GM19099 (cell line): ENCODE results near the gene LIMCH1.

Experiments
- POLR2A ChIP-seq: IDR thresholded peaks from 3 replicates; pipeline ENCODE4 v1.6.1; 2011; ENCODE audit warnings: low read depth; ENCODE audit not compliant: insufficient read length; ENCODE audit errors: extremely low read depth

Gene LIMCH1

DNA sequence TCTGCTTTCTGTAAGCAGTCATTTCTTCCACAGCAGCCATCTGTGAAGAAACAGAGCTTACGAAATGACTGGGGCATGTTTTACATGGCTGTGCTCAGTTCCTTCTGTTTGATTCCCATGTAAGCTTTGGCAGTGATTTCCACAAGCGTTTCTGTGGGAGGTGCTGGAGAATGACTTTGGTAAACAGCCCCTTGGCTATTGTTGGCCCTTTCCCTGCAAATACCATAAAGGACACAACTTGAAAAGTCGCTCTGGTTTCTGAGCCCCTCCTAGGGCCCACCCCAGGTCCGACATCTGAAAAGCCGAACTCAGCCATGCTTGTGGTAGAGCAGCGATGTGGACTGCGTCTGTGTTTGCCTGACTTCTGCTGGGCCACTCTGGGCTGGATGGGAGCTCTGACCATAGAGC is 3.7 kb downstream of the LIMCH1 start:
- TF ChIP-seq POLR2A, result no peak

DNA sequence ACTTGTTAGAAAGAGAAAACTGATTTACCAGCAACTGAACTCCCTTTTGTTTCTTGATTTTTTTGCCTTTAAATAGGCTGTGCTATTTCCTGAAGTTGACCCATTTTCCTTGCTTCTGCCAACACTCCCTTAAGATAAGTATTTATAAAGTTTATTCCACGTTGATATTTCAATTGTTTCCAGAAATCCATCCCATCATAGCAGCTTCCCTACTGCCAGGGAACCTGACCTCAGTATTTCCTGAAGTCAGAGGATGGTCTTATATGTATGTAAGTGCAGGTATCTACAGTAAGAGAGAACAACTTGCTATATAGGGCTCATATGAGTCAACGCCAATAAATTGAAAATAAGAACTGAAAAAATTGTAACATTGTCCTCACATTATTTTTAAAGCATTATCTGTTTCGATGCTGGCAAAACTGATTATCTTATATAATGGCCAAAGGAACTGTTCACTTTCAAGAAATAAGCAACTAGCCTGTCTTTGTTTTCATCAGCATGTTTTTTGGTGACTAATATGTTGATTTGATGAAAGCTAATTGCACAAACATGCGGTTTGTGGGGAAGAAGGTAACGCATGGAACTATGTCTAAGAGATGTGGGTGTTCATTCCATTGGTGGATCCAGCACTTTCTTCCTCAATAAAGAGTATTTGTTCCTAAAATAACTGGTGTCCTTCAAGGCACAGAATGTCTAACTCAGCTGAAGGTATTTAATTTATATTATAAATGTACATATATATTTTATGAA is 4.7 kb downstream of the LIMCH1 start:
- TF ChIP-seq POLR2A, result no peak

DNA sequence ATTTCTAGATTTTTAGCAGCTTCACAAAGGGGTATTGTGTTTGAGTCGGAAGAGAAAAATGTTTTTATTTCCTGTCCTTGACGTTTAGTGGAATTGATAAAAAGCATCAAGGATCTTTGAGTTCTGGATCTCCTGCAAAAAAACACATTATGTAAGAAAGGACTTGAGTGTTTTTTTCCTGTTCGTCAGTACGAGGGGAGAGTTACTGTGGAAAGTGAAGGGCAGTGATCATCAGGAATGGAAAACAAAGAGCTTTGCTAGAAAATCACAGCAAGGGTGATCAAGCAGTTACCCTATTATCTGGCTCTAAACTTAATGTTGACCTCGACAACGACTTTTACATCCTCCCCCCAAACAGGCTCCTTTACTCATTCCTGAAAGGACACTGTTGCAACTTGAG is 7.3 kb downstream of the LIMCH1 start:
- TF ChIP-seq POLR2A, result no peak

DNA sequence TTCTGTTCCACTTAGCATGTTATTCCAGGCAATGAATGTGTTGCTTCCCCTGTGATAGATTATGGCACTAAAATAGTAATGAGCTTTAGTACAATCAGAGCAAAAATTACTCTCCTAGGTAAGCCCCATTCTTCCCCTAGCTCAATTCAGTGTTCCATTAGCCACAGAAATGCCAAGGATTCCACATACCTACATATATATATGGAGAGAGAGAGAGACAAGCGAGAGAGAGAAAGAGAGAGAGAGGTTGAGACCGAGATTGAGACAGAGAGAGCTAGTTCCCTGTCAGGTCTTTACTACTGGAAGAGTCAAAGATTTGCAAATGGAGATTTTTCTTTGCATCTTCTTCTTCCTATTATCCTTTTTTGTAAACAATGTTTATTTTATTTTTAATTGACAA is 8.7 kb downstream of the LIMCH1 start:
- no peak for TF ChIP-seq POLR2A

DNA sequence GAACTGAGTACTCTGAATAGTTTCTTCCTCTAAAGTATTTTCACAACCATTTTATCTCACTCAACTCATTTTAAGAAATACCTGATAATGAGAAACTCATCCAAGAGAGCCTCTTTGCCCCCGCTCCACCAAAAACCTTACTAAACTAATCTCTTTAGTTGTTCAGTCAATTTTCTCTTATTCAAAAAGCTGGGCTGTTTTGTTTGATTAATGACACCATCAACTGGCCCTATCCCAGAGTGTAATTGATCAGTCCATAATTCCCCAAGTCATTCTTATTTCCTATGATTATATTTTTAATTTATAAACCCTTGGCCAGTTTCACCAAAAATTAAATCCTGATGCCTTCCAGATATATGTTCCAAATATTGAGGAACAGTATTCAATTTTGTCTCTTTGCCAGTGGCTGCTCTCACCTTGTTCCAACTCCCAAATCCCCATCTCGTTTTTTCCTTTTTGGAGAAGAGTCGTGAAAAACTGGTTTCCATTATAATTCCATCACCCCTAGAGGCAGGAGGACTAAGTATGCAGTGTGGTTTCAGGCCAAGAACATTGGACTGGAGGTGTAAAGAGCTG is 10.4 kb downstream of the LIMCH1 start:
- no peak for TF ChIP-seq POLR2A

DNA sequence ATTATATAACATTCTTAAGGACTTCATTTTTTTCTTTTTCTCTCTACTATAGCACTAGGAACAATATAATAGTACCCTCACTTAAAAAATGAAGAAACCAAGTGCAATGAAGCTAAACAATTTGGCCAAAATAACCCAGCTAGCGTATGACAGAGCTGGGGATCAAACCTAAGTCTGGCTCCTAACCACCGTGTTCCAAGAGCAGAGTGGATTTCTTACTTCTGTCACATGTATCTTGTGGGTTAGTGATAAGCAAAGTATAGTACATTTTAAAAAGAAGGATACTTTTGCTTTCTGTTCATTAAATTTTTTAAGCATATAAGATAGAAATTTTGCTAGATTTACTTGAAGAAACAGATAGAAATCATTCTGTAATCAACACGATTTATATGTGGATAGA is 11.5 kb downstream of the LIMCH1 start:
- TF ChIP-seq POLR2A, result no peak

DNA sequence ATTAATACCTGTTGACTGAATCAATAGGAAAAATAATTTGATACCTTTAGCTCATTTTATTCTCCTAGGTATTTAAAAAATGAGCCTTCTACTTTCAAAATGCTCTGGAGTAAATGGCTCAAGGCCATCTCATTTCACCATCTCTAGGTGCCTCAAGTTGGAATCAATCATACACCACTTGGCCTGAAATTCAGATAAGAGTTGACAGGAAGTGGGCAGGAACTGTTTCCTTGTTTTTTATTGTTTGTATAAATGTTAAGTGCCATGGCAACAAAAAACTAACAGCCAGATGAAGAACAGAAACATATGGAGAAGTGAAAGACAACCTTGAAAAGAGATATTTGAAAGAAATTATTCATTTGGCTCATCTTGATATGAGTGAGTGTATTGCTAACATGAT is 12.4 kb downstream of the LIMCH1 start:
- no peak for TF ChIP-seq POLR2A

DNA sequence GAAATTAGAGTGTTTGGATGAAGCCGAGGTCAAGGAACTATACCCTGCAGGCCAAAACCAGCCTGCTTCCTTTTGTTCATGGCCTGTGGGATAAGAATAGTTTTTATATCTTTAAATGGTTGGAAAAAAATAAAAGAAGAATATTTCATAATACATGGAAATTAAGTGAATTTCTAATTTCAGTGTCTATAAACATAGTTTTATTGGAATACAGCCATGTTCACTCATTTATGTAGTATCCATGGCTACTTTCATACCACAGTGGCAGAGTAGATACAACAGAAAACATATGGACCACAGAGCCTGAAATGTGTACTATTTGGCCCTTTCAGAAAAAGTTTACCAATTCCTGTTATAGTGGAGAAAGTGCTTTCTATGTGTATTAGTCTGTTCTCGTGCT is 13.6 kb downstream of the LIMCH1 start:
- TF ChIP-seq POLR2A, result no peak

DNA sequence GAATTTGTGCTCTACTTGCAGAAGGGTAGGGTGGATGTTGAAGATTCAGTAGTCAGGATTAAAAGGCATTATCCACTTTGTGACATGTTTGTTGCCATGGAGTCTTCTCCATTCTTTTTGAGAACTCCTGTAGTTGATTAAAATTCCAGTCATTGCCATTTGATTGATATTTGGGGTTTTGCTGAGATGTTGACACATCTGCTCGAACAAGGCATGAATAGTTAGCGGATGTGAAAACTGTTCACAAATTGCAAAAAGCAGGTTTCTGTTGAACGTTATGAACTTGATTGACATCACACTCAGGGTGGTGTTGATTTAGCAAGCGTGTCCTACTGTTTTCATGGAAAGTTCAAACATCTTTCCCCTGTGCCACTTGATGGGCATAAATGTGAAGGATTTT is 16.9 kb downstream of the LIMCH1 start:
- no peak for TF ChIP-seq POLR2A

DNA sequence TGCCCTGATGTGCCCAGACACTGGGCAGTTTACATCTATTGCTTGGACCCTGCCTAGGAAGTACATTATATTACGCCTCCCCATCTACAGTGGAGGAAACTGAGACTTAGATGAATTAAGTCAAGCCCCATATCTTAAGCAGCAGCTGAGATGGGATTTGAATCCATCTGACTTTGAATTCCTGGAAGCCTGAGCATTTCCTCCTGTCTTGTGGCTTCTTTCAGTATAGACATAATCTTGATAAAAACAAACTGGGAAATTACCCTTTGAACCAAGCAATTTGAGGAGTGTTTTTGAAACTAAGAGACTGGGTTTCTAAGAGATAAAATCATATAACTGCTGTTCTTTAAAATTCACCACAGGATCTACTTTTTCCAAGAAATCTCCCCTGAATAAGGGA is 18.6 kb downstream of the LIMCH1 start:
- no peak for TF ChIP-seq POLR2A

DNA sequence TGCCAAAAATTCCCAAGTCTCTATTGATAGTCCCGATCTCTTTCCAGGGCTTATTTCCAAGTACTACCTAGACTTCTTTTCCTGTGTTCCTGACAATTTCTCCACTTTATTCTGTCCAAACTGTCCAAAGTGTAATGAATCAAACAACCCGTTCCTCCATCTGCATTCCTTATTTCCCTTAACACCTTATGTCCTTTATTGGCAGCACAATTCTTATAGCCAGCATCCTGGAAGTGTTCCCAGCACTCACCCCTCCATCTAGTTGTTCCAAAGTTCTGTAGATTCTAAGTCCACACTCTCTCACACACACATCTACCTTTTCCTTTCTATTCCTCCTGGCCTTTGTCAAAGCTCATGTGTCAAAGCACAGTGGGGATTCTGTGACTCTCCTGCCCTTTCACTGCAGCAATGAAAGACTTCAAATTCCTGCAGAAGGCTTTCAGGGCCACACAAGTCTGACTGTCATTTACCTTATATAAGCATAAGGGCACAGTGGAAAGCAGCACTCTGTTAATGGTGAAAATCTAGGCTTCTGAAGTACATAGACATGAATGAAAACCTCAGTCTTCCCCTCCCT is 22.1 kb downstream of the LIMCH1 start:
- no peak for TF ChIP-seq POLR2A

DNA sequence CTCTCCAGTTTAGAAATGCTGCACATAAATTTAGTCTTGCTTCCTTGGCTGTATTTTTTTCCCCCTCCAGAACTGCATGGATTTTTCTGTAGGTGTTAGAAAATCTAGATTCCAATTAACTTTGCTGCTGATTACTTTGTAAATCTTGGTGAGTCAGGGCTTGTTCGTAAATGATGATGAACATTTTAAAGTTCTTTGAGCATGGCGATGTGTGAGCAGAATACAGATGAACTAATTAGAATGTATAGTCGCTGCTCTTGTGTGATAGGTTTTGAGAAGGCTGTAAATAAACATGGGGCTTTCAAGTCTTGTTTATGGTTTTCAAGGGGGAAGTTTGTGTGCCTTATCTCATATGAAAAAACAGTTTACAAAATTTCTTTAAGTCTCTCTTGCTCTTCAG is 23.3 kb downstream of the LIMCH1 start:
- no peak for TF ChIP-seq POLR2A

DNA sequence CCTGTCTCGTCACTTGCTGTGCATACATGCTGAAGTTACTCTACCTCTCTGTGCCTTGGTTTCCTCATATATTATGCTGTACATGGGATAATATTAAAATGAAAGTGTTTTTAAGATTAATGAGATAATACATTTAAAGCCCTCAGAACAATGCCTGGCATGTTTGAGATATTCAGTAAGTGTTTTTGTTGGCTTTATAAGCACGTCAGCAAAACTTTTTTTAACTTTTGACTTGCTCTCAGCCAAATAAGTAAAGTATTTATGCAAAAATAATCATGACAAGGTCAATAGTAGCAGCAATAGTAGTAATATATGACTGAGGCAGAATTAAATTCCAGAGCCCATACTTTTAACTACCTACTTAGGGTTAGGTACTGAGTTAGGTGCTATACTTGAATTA is 29.2 kb downstream of the LIMCH1 start:
- no peak for TF ChIP-seq POLR2A

DNA sequence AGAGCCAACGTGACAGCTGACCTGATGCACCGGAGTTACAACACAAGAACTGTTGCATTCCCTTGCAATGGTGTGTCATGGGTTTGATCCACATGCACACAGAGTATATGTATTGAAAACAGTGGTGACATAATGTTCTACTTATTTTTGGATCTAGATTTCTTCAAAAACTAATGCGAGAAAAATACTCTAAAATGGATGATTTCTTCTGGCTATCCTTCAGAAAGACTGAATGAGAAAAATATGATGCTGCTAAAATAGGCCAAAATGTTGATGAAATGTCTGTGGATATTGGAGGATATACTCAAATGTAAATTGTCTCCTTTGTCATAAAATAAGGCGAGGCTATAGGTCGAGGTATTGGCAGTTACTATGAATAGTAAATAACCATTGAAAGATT is 30.4 kb downstream of the LIMCH1 start:
- TF ChIP-seq POLR2A, result no peak

DNA sequence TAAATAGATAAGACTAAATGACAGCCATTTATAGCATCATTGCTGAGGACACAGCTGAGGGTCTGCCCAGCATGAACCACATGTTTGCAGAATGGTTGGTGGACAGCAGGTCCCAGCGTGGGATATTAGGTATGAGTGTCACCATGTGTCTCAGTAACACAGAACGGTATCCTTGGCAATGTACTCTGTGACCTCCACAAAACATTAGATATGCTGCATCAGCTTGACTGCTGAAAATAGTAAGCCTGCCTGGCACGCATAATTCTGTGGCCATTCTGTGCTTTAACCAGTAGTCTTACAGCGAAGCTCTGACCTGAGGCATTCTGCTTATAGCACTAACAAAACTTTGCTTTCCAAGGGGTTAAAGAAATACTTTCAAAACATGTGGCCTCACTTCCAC is 32.0 kb downstream of the LIMCH1 start:
- TF ChIP-seq POLR2A, result no peak

DNA sequence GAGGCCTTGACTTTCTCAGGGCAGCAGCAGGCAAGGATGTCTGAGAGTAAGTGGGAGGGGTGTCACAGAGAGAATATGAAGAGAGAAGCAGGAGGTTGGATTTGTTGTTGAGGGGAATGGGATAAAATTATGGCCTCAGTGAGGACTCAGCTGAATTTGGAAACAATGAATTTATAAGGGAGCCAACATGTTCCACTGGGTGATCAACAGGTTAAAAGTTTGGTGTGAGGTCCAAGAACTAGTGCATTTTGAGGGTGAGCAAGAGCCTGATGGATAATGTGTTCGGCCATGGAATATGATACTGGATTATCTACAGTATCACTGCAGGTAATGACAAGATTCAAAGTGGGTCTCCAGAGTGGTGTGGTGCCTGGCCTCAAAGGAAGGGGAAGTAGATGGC is 33.5 kb downstream of the LIMCH1 start:
- TF ChIP-seq POLR2A, result no peak
